ENCODE measurements around the gene AKAP8L.

Gene AKAP8L

GRCh38 chr19:15461694-15462093 lies 42.9 kb upstream of the AKAP8L start:
- DNase-seq (ENCODE audit: extremely low read depth, low read depth) = no peak
- no peak for TF ChIP-seq CTCF (IDR thresholded peaks at IDR 0.05; ENCODE audit: low read depth, low read length)

GRCh38 chr19:15457701-15458484 lies 39.1 kb upstream of the AKAP8L start:
- no peak for TF ChIP-seq CTCF (IDR thresholded peaks at IDR 0.05; ENCODE audit: low read depth, low read length)
- no peak for DNase-seq (ENCODE audit: extremely low read depth, low read depth)

GRCh38 chr19:15456871-15457700 lies 38.3 kb upstream of the AKAP8L start:
- TF ChIP-seq CTCF (IDR thresholded peaks at IDR 0.05; ENCODE audit: low read depth, low read length) = no peak
- no peak for DNase-seq (ENCODE audit: extremely low read depth, low read depth)

- DNase-seq (ENCODE audit: extremely low read depth, low read depth) = no peak
- TF ChIP-seq CTCF (IDR thresholded peaks at IDR 0.05; ENCODE audit: low read depth, low read length) = no peak
Measured at GRCh38 chr19:15456441-15456840, 37.7 kb upstream of the AKAP8L start.

GRCh38 chr19:15455996-15456395 lies 37.2 kb upstream of the AKAP8L start:
- TF ChIP-seq CTCF (IDR thresholded peaks at IDR 0.05; ENCODE audit: low read depth, low read length) = no peak
- DNase-seq (ENCODE audit: extremely low read depth, low read depth) = no peak

- no peak for DNase-seq (ENCODE audit: extremely low read depth, low read depth)
- TF ChIP-seq CTCF (IDR thresholded peaks at IDR 0.05; ENCODE audit: low read depth, low read length) = no peak; the same call in 1 of the 2 replicates
Measured at GRCh38 chr19:15453906-15454860, 35.4 kb upstream of the AKAP8L start.
